GM23338 (cell line): ENCODE results near the gene ARSB. TPM values are rescaled to one million over a fixed set of nuclear protein-coding genes. Genes with fewer than 3 reads are reported as not detected.

Experiments used
- ATAC-seq: fragments of 200-7000 bp; cut with Tn5 transposase; 3 replicates; pipeline ENCODE4 v1.9.1; 2020
- DNase-seq: peaks from one replicate; pipeline ENCODE4 v3.0.0-alpha.2; 2015; ENCODE audit warnings: low spot score
- H2AFZ ChIP-seq: fragments of 200-600 bp; sonication (generic); 2 replicates; pipeline ENCODE4 v1.8.0; 2016; ENCODE audit warnings: antibody characterized with exemption, mild to moderate bottlenecking, moderate library complexity
- H3F3A ChIP-seq: fragments of 200-600 bp; sonication (generic); replicated peaks from 2 replicates; pipeline ENCODE4 v1.8.0; 2017; ENCODE audit warnings: antibody characterized with exemption, mixed run types, low read depth
- H3K27ac ChIP-seq: fragments of 200-600 bp; sonication (generic); 2 replicates; pipeline ENCODE4 v1.6.1; 2016; ENCODE audit warnings: low read depth
- H3K27me3 ChIP-seq: fragments of 200-600 bp; sonication (generic); 2 replicates; pipeline ENCODE4 v1.8.0; 2016; ENCODE audit warnings: mild to moderate bottlenecking, mixed run types, moderate library complexity; ENCODE audit not compliant: insufficient read depth
- H3K36me3 ChIP-seq: fragments of 200-600 bp; sonication (generic); 2 replicates; pipeline ENCODE4 v1.8.0; 2016; ENCODE audit warnings: mild to moderate bottlenecking; ENCODE audit not compliant: insufficient read depth
- H3K4me1 ChIP-seq: fragments of 200-600 bp; sonication (generic); 2 replicates; pipeline ENCODE4 v1.8.0; 2016; ENCODE audit warnings: mild to moderate bottlenecking, moderate library complexity; ENCODE audit not compliant: insufficient read depth
- H3K4me2 ChIP-seq: fragments of 200-600 bp; sonication (generic); 2 replicates; pipeline ENCODE4 v1.7.1; 2017; ENCODE audit warnings: mixed run types
- H3K4me3 ChIP-seq: fragments of 200-600 bp; sonication (generic); 2 replicates; pipeline ENCODE4 v1.6.1; 2016; ENCODE audit warnings: mixed run types
- H3K79me2 ChIP-seq: fragments of 200-600 bp; sonication (generic); replicated peaks from 2 replicates; pipeline ENCODE4 v1.8.0; 2017; ENCODE audit warnings: mild to moderate bottlenecking; ENCODE audit not compliant: insufficient read depth
- H3K9me2 ChIP-seq: fragments of 200-600 bp; sonication (generic); 2 replicates; pipeline ENCODE4 v1.8.0; 2017; ENCODE audit not compliant: insufficient read depth
- H4K20me1 ChIP-seq: fragments of 200-600 bp; sonication (generic); replicated peaks from 2 replicates; pipeline ENCODE4 v1.8.0; 2017; ENCODE audit warnings: mild to moderate bottlenecking; ENCODE audit not compliant: insufficient read depth
- H3K27ac Mint-ChIP-seq: 2 replicates; pipeline ENCODE4 v1.8.0; 2020; ENCODE audit warnings: inconsistent platforms, mild to moderate bottlenecking, moderate library complexity, mixed read lengths
- H3K27me3 Mint-ChIP-seq: 3 replicates; pipeline ENCODE4 v1.8.0; 2022; ENCODE audit warnings: low read depth, mild to moderate bottlenecking, moderate library complexity, mixed read lengths, inconsistent platforms; ENCODE audit not compliant: insufficient read depth, poor library complexity
- H3K36me3 Mint-ChIP-seq: 3 replicates; pipeline ENCODE4 v1.8.0; 2021; ENCODE audit warnings: low read depth, mild to moderate bottlenecking, inconsistent platforms, moderate library complexity, mixed read lengths
- H3K4me1 Mint-ChIP-seq: 3 replicates; pipeline ENCODE4 v1.8.0; 2020; ENCODE audit warnings: mild to moderate bottlenecking, inconsistent platforms, mixed read lengths
- H3K4me3 Mint-ChIP-seq: 3 replicates; pipeline ENCODE4 v1.8.0; 2021; ENCODE audit warnings: moderate library complexity, mild to moderate bottlenecking, inconsistent platforms, mixed read lengths
- H3K9me3 Mint-ChIP-seq: 3 replicates; pipeline ENCODE4 v1.8.0; 2020; ENCODE audit warnings: moderate library complexity, mild to moderate bottlenecking, inconsistent platforms, mixed read lengths
- EZH2phosphoT487 ChIP-seq: fragments of 200-600 bp; sonication (generic); IDR thresholded peaks from one replicate; pipeline ENCODE4 v1.8.1; 2018; ENCODE audit warnings: antibody characterized with exemption; ENCODE audit not compliant: unreplicated experiment
- REST ChIP-seq: IDR thresholded peaks from one replicate; pipeline ENCODE4 v1.6.1; 2018; ENCODE audit warnings: antibody characterized with exemption; ENCODE audit not compliant: unreplicated experiment
- ZNF114 ChIP-seq: fragments of 250-450 bp; sonication (Bioruptor Pico); IDR thresholded peaks from 2 replicates; pipeline ENCODE4 v1.5.0; 2020; ENCODE audit warnings: mild to moderate bottlenecking, moderate library complexity
- ZNF462 ChIP-seq: fragments of 250-450 bp; sonication (Bioruptor Pico); IDR thresholded peaks from 2 replicates; pipeline ENCODE4 v1.5.0; 2020; ENCODE audit warnings: mild to moderate bottlenecking, moderate library complexity
- polyA plus RNA-seq: library from polyadenylated mRNA; unstranded; fragments of >200 nt; fragmentation: Nextera tagmentation; extraction: Ambion mirVana; gene quantifications from 2 replicates; pipeline ENCODE4 v1.2.1, GENCODE V29; 2016
- total RNA-seq: library from RNA; depleted of rRNA; stranded (reverse); fragments of >200 nt; shearing (Covaris generic); gene quantifications from 2 replicates; pipeline ENCODE4 v1.2.3, GENCODE V29; 2014

Gene ARSB
- total and polyA plus RNA-seq, 2 experiments from 2014 or later: 7.4 to 24.6 TPM

GRCh38 chr5:79011869-79012268, 26.8 kb upstream of the ARSB start:
- Histone ChIP-seq H4K20me1 (no peaks in the 10 kb centered on the region), H3K9me2 (peaks cover 6% of the 10 kb centered on the region; the same call in 1 of the 2 replicates), H3K4me2 (no peak overlapping the region), H3F3A (no peaks in the 10 kb centered on the region), H3K4me1 (no peaks in the 10 kb centered on the region), H3K4me3 (no peak overlapping the region), H2AFZ (no peak overlapping the region), H3K27ac (no peak overlapping the region), H3K36me3 (no peaks in the 10 kb centered on the region), H3K79me2 (no peaks in the 10 kb centered on the region), H3K27me3 (no peaks in the 10 kb centered on the region)
- H3K4me1 Mint-ChIP-seq: no peaks in the 10 kb centered on the region
- peaks cover 5% of the 10 kb centered on the region; the same call in 2 of the 3 replicates for H3K36me3 Mint-ChIP-seq
- no peak overlapping the region for H3K4me3 Mint-ChIP-seq
- DNase-seq (no peak), ATAC-seq (no peak)
- peaks cover 17% of the 10 kb centered on the region for H3K9me3 Mint-ChIP-seq
- no peak for TF ChIP-seq EZH2phosphoT487
- TF ChIP-seq REST: no peak
- no peaks in the 10 kb centered on the region for H3K27me3 Mint-ChIP-seq
- no peak overlapping the region for H3K27ac Mint-ChIP-seq

- no peak overlapping the region for H3K4me2 ChIP-seq
- Mint-ChIP-seq H3K4me1 (no peaks in the 10 kb centered on the region), H3K27ac (no peak overlapping the region), H3K9me3 (peaks cover 17% of the 10 kb centered on the region), H3K4me3 (no peak overlapping the region), H3K36me3 (peaks cover 5% of the 10 kb centered on the region; the same call in 2 of the 3 replicates), H3K27me3 (no peaks in the 10 kb centered on the region)
- H3K79me2 ChIP-seq: no peaks in the 10 kb centered on the region
- H4K20me1 ChIP-seq: no peaks in the 10 kb centered on the region
- no peak overlapping the region for H3K4me3 ChIP-seq
- no peaks in the 10 kb centered on the region for H3K36me3 ChIP-seq
- H3K4me1 ChIP-seq: no peaks in the 10 kb centered on the region
- peaks cover 6% of the 10 kb centered on the region; the same call in 1 of the 2 replicates for H3K9me2 ChIP-seq
- ATAC-seq (no peak), DNase-seq (peak; percentile 7)
- no peak overlapping the region for H2AFZ ChIP-seq
- no peak overlapping the region for H3K27ac ChIP-seq
- H3K27me3 ChIP-seq: no peaks in the 10 kb centered on the region
- no peaks in the 10 kb centered on the region for H3F3A ChIP-seq
- TF ChIP-seq ZNF462 (CRISPR knock-in tag) (no peak), ZNF114 (CRISPR knock-in tag) (no peak)
Observed at GRCh38 chr5:79011219-79011836, 26.2 kb upstream of the ARSB start.
